Stimulated activated CD4-positive, alpha-beta T cell treated with anti-CD3 and anti-CD28 coated beads, Interleukin-2, amount 100 ng/mL, for 4 hours (primary cell): ENCODE measurements around the gene DHRS11.
A peak's percentile ranks its signal among the peaks of the same experiment; 100 is the strongest.
"Not testable (repeated sequence)": the region's sequence is repeated elsewhere in the genome, so short reads cannot be mapped to it uniquely, and the experiment has no call there.

Source experiments
- DNase-seq: peaks from one replicate; pipeline ENCODE4 v3.0.0-alpha.2; 2020; ENCODE audit warnings: low read depth

DHRS11 gene

GRCh38 chr17:36593656-36594316 lies 2.1 kb downstream of the DHRS11 start:
- DNase-seq = no peak

- no peak for DNase-seq
Observed at GRCh38 chr17:36594626-36595401, 3.1 kb downstream of the DHRS11 start.

DNA sequence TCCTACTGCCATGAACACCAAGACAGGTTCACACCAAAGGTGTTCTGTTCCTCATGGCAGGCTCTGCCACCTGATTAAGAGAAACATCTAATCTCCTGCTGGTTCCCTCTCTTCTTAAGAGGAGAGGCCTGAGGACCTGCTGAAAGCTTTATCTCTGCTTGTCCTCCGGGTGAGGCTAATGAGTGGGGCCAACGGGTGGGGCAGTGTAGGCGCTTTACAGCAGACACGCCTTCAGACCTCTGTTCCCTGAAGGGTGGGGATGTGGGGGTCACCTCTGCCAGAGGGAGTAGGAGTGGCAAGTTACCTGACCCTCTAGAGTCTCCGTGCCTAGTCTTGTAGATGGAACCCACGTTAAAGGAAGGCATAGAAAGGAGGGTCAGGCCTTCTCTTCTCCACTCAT lies 5.5 kb downstream of the DHRS11 start:
- no peak for DNase-seq

DNA sequence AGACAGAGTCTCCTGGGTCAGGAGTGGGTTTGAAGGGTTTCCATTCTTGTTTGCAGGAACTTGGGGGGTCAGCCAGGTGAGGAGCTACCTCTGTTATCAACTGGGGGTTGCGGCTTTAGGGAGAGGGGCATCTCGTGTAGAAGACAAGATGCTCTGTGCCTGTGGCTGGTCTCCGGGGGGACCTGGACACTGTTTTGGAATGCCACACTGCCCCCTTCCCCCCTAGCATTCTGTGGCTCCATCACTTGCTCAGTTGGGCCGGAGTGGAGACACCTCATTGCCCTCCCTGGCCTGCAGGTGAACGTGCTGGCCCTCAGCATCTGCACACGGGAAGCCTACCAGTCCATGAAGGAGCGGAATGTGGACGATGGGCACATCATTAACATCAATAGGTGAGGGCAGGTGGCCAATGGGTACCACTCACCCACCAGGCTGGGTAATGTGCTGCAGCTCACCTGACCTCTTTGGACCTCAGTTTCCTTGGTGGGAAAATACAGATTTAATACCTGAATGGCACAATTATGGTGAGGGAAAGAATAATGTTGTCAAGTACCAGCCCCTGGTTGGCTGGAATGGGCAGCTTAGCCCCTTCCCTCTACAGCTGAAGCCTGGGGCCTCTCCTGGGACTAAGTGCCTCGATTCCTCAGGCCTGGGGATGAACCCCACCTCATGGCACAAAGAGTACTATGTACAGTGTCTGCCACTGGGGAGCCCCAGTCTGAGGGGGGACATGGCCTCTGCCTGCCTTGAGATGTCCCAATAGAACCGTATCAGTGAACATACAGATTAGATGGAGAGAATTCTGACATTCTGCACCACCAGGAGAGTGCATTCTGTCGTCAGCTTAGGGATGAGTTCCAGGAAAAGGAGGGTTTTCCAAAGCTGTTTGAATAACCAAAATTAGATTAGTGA lies 6.4 kb downstream of the DHRS11 start:
- DNase-seq = no peak

DNA sequence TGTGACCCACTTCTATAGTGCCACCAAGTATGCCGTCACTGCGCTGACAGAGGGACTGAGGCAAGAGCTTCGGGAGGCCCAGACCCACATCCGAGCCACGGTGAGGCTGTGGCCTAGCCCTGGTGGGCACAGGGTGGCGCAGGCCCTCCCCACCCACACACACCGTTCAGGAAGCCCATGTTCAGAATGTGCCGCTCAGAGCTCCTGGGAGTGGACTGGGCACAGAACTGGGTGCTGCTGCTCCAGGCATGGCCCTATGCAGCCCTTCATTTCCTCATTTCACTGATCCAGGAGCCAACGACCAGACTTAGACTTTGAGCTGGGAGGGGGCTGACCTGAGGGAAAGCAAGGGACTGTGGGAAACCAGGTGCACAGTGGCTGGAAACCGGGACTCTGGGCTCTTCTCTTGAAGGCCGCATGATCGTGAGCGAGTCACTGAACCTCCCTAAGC lies 7.3 kb downstream of the DHRS11 start:
- DNase-seq = no peak

DNA sequence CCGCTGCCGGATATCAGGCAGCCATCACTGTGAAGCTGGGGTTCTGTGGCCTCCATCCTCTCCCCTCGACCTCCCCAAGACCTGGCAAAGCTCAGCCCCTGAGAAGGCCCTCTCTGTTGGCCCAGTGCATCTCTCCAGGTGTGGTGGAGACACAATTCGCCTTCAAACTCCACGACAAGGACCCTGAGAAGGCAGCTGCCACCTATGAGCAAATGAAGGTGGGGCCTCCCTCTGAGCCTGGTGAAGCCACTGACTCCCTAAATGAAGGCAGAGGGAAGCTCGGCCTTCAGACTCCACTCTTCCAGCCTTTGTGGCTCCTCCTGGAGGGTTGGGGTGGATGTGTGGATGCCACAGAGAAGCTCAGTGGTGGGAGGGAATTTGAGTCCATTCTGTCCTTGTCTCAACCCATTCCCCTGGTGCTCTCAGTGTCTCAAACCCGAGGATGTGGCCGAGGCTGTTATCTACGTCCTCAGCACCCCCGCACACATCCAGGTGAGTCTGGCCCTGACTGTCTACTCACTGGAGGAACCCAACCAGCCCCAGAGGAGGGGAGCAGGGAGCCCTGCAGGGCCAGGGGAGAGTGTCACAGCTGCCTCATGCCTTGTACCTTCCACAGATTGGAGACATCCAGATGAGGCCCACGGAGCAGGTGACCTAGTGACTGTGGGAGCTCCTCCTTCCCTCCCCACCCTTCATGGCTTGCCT lies 8.0 kb downstream of the DHRS11 start:
- no peak for DNase-seq

- DNase-seq = no peak
Observed at GRCh38 chr17:36600465-36600864, 8.8 kb downstream of the DHRS11 start.

GRCh38 chr17:36600936-36601302 lies 9.2 kb downstream of the DHRS11 start:
- DNase-seq = no peak

DNA sequence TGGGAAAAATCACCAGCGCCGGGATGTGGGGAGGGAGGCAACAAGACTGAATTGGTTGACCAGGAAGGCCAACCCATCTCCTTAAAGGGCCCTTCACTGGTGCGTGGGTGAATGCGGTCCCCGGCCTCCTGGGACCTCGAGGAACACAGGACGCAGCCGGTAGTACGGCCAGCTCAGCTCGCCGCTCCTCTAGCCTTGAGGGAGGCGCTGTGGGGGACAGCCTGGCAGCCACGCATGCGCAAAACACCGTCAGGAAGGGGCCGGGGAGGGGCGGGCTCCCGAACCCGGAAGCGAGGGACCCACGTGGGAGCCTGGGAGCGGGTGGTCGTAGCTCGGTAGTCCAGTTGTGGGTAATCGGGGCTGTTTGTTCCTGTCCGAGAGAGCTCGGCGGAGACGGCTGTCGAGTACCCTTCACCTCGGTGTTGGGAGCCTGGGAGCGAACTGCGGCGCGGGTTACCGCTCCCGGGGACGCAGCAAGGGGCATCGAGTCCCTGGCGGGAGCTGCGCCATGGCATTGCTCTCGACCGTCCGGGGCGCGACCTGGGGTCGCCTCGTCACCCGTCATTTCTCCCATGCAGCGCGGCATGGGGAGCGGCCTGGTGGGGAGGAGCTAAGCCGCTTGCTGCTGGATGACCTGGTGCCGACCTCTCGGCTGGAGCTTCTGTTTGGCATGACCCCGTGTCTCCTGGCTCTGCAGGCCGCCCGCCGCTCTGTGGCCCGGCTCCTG lies 9.8 kb downstream of the DHRS11 start, which contains the start of gene MRM1:
MRM1 (plus strand) TSS at position 281 of the 727 bp plus-strand sequence; CDS start at position 509, 228 bp downstream.
- DNase-seq = peak; percentile 90

GRCh38 chr17:36602030-36602748 lies 10.5 kb downstream of the DHRS11 start:
- DNase-seq = no peak

DNA sequence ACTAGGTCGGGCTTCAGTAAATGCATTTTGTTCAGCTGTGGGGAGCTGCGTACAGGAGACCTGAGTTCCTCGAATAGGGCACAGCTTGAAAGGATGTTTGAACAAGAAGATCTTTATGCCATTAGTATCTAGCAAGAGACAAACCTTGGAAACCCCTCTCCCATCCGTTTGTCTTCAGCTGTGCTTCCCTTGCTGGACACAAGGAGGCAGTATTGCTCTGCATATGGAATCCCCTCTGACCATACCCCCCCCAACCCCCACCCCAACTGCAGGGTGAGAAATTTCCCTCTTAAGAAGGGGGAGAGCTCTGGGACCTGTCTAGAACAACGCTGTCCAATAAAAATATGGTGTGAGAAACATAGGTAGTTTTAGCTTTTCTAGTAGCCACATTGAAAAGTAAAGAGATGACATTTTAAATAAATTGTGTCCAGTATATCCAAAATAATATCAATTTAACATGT lies 11.3 kb downstream of the DHRS11 start:
- DNase-seq = peak; percentile 57

GRCh38 chr17:36605028-36605427 lies 13.3 kb downstream of the DHRS11 start:
- DNase-seq = not testable (repeated sequence)

DNA sequence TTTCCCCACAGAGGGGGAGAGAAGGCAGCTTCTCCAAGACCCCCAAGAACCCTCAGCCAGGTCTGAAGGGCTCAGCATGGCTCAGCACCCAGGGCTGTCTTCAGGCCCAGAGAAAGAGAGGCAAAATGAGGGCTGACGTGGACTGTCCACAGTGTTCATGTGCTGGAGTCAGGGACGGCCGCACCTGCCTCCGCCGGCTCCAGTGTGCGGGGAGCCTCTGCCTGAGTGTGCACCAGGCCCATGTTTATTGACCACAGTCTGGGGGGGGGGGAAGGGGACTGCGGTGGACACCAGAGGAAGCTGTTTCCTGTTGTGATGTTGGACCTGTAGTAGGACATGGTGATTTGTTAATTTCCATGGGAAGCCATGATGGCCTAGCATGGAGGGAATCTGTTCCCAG lies 16.6 kb downstream of the DHRS11 start:
- DNase-seq = no peak

DNA sequence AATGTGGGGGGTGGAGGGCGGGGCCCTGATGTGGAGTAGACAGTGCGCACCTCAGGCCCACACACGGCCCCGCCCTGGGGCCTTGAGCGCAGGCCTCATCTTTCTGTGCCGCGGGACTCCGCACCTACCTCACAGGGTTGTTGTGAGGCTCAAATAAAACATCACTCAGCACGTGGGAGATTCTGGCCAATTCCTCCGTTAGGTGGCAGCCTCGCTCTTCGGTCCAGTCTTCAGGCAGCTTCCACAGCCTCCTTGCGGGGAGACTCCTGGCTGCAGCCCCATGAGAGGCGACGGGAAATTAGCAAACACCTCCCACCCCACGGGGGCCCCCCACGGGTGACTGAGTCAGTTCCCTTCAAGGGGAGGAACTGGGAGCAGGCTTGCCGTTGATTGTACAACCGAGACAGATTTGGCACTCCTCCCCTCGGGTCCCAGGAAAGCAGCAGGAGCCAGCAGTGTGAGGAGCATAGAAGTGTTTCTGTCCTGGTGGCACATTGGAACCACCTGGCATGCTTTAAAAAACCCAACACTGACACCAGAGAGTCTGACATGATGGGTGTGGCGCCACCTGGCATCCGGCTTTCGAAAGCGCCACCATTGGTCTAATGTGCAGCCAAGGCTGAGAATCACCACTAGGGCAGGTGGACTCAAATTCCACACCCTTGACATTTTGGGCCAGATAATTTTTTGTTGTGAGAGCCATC lies 17.3 kb downstream of the DHRS11 start:
- no peak for DNase-seq

DNA sequence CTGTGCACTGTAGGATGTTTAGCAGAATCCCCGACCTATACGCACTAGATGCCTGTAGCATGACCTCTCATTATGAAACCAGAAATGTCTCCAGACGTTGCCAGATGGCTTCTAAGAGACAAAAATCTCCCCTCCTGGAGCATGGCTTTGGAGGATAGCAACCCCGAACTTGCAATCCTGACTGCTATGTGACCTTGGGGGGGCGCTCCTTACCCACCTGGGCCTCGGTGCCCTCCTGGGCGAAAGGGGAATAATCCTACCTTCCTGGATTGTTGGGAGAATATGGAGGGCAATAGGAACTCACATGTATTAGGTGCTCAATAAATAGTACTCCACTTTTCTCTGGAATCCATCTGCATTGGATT lies 17.8 kb downstream of the DHRS11 start:
- DNase-seq = no peak

DNA sequence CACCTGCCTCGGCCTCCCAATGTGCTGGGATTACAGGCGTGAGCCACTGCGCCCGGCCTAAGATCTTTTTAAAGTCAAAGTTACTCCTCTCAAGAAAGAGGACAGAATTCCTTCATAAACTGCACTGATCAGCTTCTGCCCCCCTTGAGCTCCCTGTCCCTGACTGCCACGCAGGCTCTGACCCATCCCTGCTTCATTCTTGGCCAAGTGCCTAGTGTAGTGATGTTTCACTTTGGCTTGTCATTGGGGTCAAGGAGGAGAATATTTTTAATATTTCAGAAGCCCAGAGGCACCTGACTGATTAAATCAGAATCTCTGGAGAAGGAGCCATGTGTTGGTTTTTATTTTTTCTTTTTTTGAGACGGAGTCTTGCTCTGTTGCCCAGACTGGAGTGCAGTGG lies 18.8 kb downstream of the DHRS11 start:
- DNase-seq = no peak

DNA sequence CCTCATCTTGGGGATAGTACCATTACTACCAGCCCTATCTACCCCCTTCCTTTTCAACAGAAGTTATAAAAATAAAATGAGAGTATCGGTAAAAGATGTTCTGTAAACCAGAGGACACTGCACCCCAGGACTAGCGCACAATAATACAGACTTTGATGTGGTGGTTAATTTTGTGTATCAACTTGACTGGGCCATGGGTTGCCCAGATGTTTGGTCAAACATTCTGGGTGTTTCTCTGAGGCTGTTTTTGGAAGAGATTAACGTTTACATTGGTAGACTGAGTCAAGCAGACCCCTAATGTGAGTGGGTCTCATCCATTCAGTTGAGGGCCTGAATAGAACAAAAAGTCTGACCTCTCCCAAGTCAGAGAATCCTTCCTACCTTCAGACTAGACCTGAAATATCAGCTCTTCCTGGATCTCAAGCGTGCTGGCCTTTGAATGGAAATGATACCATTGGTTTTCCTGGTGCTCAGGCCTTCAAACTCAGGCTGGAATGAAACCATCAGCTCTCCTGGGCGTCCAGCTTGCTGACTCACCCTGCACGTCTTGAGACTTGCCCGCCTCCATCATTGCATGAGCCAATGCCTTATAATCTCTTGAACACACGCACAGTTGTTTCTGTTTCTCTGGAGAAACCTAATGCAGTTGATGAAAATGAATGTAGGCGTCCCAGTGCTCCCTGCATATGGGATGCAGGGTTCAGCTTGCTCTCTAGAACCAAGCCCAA lies 19.8 kb downstream of the DHRS11 start:
- DNase-seq = no peak

DNA sequence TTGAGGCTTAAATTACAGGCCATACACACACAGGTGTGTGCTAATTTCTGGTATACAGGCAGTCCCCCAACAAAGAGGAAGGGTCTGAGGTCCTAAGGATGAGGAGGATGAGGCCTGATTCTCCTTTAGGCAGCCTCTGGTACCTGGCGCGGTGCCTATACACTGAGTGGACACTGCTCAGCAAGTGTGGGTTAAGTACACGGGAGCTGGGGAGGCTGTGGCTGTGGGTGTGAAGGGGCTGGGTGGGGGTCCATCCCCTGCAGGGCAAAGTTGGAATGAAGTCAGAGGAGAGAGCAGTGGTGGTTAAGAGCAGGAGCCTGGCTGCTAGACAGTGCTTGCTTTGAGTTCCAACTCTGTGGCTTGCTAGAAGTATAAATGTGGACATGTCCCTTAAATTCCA lies 20.6 kb downstream of the DHRS11 start:
- no peak for DNase-seq

DNA sequence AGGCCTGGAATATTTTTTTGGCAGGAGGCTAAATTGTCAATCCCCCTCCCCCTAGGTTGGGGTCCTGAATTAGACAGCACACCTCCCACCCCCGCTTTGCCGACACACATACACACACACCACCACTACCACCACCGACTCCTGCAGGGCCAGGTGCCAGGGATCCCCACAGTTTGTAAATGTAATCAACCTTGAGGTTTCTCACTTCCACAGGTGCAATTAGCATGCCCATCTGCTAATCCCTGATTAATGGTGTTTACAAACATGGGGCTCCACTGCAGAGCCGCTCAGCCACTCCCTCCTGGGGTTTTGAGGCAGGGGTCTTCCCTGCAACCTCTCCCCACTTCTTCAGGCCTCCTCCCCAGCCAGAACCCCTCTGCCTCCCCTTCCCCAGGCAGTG lies 21.5 kb downstream of the DHRS11 start:
- no peak for DNase-seq
